GM12892 (cell line): ENCODE data around the gene UNKL.

Source experiments
- POLR2A ChIP-seq: IDR thresholded peaks from 2 replicates; pipeline ENCODE4 v1.6.1; 2011; ENCODE audit warnings: low read depth, low read length, control low read depth
- TAF1 ChIP-seq: IDR thresholded peaks from 2 replicates; pipeline ENCODE4 v1.6.1; 2011; ENCODE audit warnings: low read depth, mild to moderate bottlenecking, control low read depth, low read length, borderline replicate concordance

DNA sequence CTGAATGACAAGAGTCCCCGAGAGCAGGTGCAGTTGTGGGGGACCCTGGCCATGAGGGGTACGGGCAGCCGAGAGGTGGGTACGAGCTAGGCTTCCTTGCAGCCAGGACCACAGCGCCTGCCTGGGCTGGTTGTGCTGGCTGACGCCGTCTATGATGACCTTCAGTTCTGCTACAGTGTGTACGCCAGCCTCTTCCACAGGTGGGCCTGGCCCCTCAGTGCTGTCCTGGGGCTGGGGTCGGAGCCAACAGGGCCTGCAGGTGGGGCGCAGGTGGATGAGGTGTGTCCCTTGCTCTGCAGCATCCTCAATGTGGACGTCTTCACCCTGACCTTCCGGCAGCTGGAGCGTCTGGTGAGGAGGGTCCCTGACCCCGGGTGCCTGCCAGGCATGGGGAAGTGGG, 70.0 kb downstream of the UNKL start:
- TF ChIP-seq POLR2A (no peak), TAF1 (no peak)
